WTC11 (cell line): ENCODE measurements around the gene CA10. TPM values are rescaled to one million over a fixed set of nuclear protein-coding genes. Genes with fewer than 3 reads are reported as not detected.

Experiments used
- ATAC-seq: fragments of 200-7000 bp; cut with Tn5 transposase; 2 replicates; pipeline ENCODE4 v1.10.0; 2021; ENCODE audit warnings: mild to moderate bottlenecking, moderate library complexity
- CTCF ChIA-PET: fragments of 300-600 bp; sonication (Branson Sonifier 250); formaldehyde crosslinking; loops from one replicate; lab custom pipeline; 2021; ENCODE audit warnings: antibody characterized with exemption; lab: Charles Lee
- POLR2A ChIA-PET: fragments of 350-600 bp; sonication (Branson Sonifier 250); formaldehyde crosslinking; loops from one replicate; lab custom pipeline; 2021; ENCODE audit warnings: antibody characterized with exemption; lab: Charles Lee
- DNase-seq: peaks from one replicate; pipeline ENCODE4 v3.0.0; 2021; ENCODE audit warnings: low spot score
- H3K27ac Mint-ChIP-seq: 2 replicates; pipeline ENCODE4 v1.8.0; 2021; ENCODE audit warnings: mixed read lengths
- H3K27me3 Mint-ChIP-seq: 2 replicates; pipeline ENCODE4 v1.8.0; 2021; ENCODE audit warnings: low read depth, mild to moderate bottlenecking, moderate library complexity, mixed read lengths
- H3K36me3 Mint-ChIP-seq: 2 replicates; pipeline ENCODE4 v1.8.0; 2021; ENCODE audit warnings: mixed read lengths
- H3K4me1 Mint-ChIP-seq: 2 replicates; pipeline ENCODE4 v1.8.0; 2022; ENCODE audit warnings: mixed read lengths
- H3K4me3 Mint-ChIP-seq: 2 replicates; pipeline ENCODE4 v1.8.0; 2021; ENCODE audit warnings: mild to moderate bottlenecking, moderate library complexity, mixed read lengths
- H3K9me3 Mint-ChIP-seq: 2 replicates; pipeline ENCODE4 v1.8.0; 2021; ENCODE audit warnings: mixed read lengths
- AR ChIP-seq: fragments of 250-450 bp; sonication (Bioruptor Pico); IDR thresholded peaks from 2 replicates; pipeline ENCODE4 v1.9.0; 2021; ENCODE audit warnings: mild to moderate bottlenecking
- CBFB ChIP-seq: sonication (generic); formaldehyde crosslinking; IDR thresholded peaks from 2 replicates; pipeline ENCODE4 v1.8.1; 2022; ENCODE audit warnings: mild to moderate bottlenecking, low read depth, missing genetic modification reagents
- E2F5 ChIP-seq: sonication (generic); formaldehyde crosslinking; IDR thresholded peaks from 2 replicates; pipeline ENCODE4 v1.8.1; 2022; ENCODE audit warnings: mild to moderate bottlenecking, moderate library complexity, missing genetic modification reagents
- EMX1 ChIP-seq: fragments of 250-450 bp; sonication (Bioruptor Pico); IDR thresholded peaks from 2 replicates; pipeline ENCODE4 v1.8.0; 2021; ENCODE audit warnings: mild to moderate bottlenecking
- ETV6 ChIP-seq: sonication (generic); formaldehyde crosslinking; IDR thresholded peaks from 2 replicates; pipeline ENCODE4 v1.8.1; 2022; ENCODE audit warnings: mild to moderate bottlenecking, missing genetic modification reagents
- FOXJ3 ChIP-seq: sonication (generic); formaldehyde crosslinking; IDR thresholded peaks from 2 replicates; pipeline ENCODE4 v1.9.0; 2021; ENCODE audit warnings: missing genetic modification reagents, mild to moderate bottlenecking, borderline replicate concordance
- HMGA2 ChIP-seq: fragments of 250-450 bp; sonication (Bioruptor Pico); IDR thresholded peaks from 2 replicates; pipeline ENCODE4 v1.4.0; 2021; ENCODE audit warnings: mild to moderate bottlenecking, moderate library complexity
- JAZF1 ChIP-seq: fragments of 250-450 bp; sonication (Bioruptor Pico); IDR thresholded peaks from 2 replicates; pipeline ENCODE4 v1.9.0; 2021; ENCODE audit warnings: moderate library complexity, mild to moderate bottlenecking, inconsistent platforms
- NFATC4 ChIP-seq: fragments of 250-450 bp; sonication (Bioruptor Pico); IDR thresholded peaks from 2 replicates; pipeline ENCODE4 v1.9.0; 2021; ENCODE audit warnings: mild to moderate bottlenecking
- NR3C1 ChIP-seq: sonication (generic); formaldehyde crosslinking; conservative IDR thresholded peaks from 2 replicates; pipeline ENCODE4 v1.8.1; 2023; ENCODE audit warnings: low read depth, mild to moderate bottlenecking, missing genetic modification reagents
- PRRX2 ChIP-seq: fragments of 250-450 bp; sonication (Bioruptor Pico); IDR thresholded peaks from 2 replicates; pipeline ENCODE4 v1.8.0; 2021; ENCODE audit warnings: mild to moderate bottlenecking
- RELA ChIP-seq: sonication (generic); formaldehyde crosslinking; IDR thresholded peaks from 2 replicates; pipeline ENCODE4 v1.8.1; 2022; ENCODE audit warnings: missing genetic modification reagents, mild to moderate bottlenecking, borderline replicate concordance
- RORB ChIP-seq: fragments of 250-450 bp; sonication (Bioruptor Pico); IDR thresholded peaks from 2 replicates; pipeline ENCODE4 v1.9.0; 2021; ENCODE audit warnings: mild to moderate bottlenecking
- SMAD3 ChIP-seq: sonication (generic); formaldehyde crosslinking; IDR thresholded peaks from 2 replicates; pipeline ENCODE4 v1.8.0; 2022; ENCODE audit warnings: missing genetic modification reagents, mild to moderate bottlenecking, borderline replicate concordance
- TCF7 ChIP-seq: sonication (generic); formaldehyde crosslinking; IDR thresholded peaks from 2 replicates; pipeline ENCODE4 v1.8.0; 2022; ENCODE audit warnings: mild to moderate bottlenecking, low read depth, missing genetic modification reagents, moderate library complexity
- USF1 ChIP-seq: sonication (generic); formaldehyde crosslinking; IDR thresholded peaks from 2 replicates; pipeline ENCODE4 v1.8.0; 2022; ENCODE audit warnings: mild to moderate bottlenecking, missing genetic modification reagents
- ZNF121 ChIP-seq: sonication (generic); formaldehyde crosslinking; IDR thresholded peaks from 2 replicates; pipeline ENCODE4 v1.8.0; 2023; ENCODE audit warnings: missing genetic modification reagents
- ZNF138 ChIP-seq: sonication (generic); formaldehyde crosslinking; conservative IDR thresholded peaks from 2 replicates; pipeline ENCODE4 v1.8.1; 2022; ENCODE audit warnings: mild to moderate bottlenecking, moderate library complexity, missing genetic modification reagents
- ZNF219 ChIP-seq: sonication (generic); formaldehyde crosslinking; IDR thresholded peaks from 2 replicates; pipeline ENCODE4 v1.8.0; 2023; ENCODE audit warnings: missing genetic modification reagents, mild to moderate bottlenecking, borderline replicate concordance
- ZNF281 ChIP-seq: sonication (generic); formaldehyde crosslinking; IDR thresholded peaks from 2 replicates; pipeline ENCODE4 v1.8.0; 2023; ENCODE audit warnings: mild to moderate bottlenecking, missing genetic modification reagents
- ZNF396 ChIP-seq: fragments of 250-450 bp; sonication (Bioruptor Pico); IDR thresholded peaks from 2 replicates; pipeline ENCODE4 v1.8.0; 2021; ENCODE audit warnings: mild to moderate bottlenecking, moderate library complexity, borderline replicate concordance
- ZNF423 ChIP-seq: fragments of 250-450 bp; sonication (Bioruptor Pico); IDR thresholded peaks from 2 replicates; pipeline ENCODE4 v2.1.2; 2022; ENCODE audit warnings: mild to moderate bottlenecking, moderate library complexity
- ZNF512 ChIP-seq: sonication (generic); formaldehyde crosslinking; IDR thresholded peaks from 2 replicates; pipeline ENCODE4 v1.8.1; 2022; ENCODE audit warnings: missing genetic modification reagents, borderline replicate concordance
- ZNF671 ChIP-seq: fragments of 250-450 bp; sonication (Bioruptor Pico); IDR thresholded peaks from 2 replicates; pipeline ENCODE4 v1.8.0; 2021; ENCODE audit warnings: mild to moderate bottlenecking
- total RNA-seq: library from RNA; stranded (reverse); gene quantifications from 3 replicates; pipeline ENCODE4 v1.2.3, GENCODE V29; 2021

CA10 gene
- total RNA-seq, 1 experiment from 2014 or later, result 0.90 TPM

- peaks cover 65% of the 10 kb centered on the region for H3K9me3 Mint-ChIP-seq
Observed at GRCh38 chr17:51845776-51846175, 312.7 kb downstream of the CA10 start.

GRCh38 chr17:51842763-51843162 lies 315.8 kb downstream of the CA10 start:
- Mint-ChIP-seq H3K36me3 (peaks cover 22% of the 10 kb centered on the region), H3K27me3 (no peaks in the 10 kb centered on the region), H3K4me1 (no peaks in the 10 kb centered on the region), H3K9me3 (peaks cover 61% of the 10 kb centered on the region), H3K4me3 (no peak overlapping the region), H3K27ac (no peak overlapping the region)
- TF ChIP-seq ZNF219 (CRISPR knock-in tag) (no peak), RORB (CRISPR knock-in tag) (no peak), HMGA2 (CRISPR knock-in tag) (no peak)
- ChIA-PET POLR2A (no interaction called here), CTCF (no interaction called here)
- DNase-seq (no peak), ATAC-seq (no peak)

More at GRCh38 chr17:51845776-51846175, 312.7 kb downstream of the CA10 start:
- DNase-seq, result no peak
- Mint-ChIP-seq H3K4me1 (no peaks in the 10 kb centered on the region), H3K36me3 (peaks cover 16% of the 10 kb centered on the region), H3K4me3 (no peak overlapping the region), H3K27ac (no peak overlapping the region), H3K27me3 (no peaks in the 10 kb centered on the region)
- ATAC-seq, result no peak
- ChIA-PET POLR2A (no interaction called here), CTCF (no interaction called here)
- no peak for TF ChIP-seq NR3C1 (CRISPR knock-in tag)
- no peak for TF ChIP-seq ZNF512 (CRISPR knock-in tag)
- TF ChIP-seq ZNF671 (CRISPR knock-in tag), result no peak
- no peak for TF ChIP-seq AR (CRISPR knock-in tag)
- no peak for TF ChIP-seq FOXJ3 (CRISPR knock-in tag)
- no peak for TF ChIP-seq USF1 (CRISPR knock-in tag)
- no peak for TF ChIP-seq PRRX2 (CRISPR knock-in tag)
- TF ChIP-seq ZNF138 (CRISPR knock-in tag), result no peak
- TF ChIP-seq ZNF121 (CRISPR knock-in tag), result no peak
- no peak for TF ChIP-seq RELA (CRISPR knock-in tag)
- TF ChIP-seq JAZF1 (CRISPR knock-in tag), result no peak

GRCh38 chr17:51841669-51842068 lies 316.8 kb downstream of the CA10 start:
- CTCF ChIA-PET, result no interaction called here
- no peak overlapping the region for H3K4me3 Mint-ChIP-seq

More at GRCh38 chr17:51841669-51842068, 316.8 kb downstream of the CA10 start:
- H3K36me3 Mint-ChIP-seq, result peaks cover 21% of the 10 kb centered on the region
- TF ChIP-seq ETV6 (CRISPR knock-in tag), result no peak
- TF ChIP-seq ZNF396 (CRISPR knock-in tag), result no peak
- no peak for TF ChIP-seq ZNF281
- no peak for TF ChIP-seq SMAD3
- no peak for TF ChIP-seq TCF7 (CRISPR knock-in tag)
- TF ChIP-seq E2F5 (CRISPR knock-in tag), result no peak
- TF ChIP-seq NFATC4 (CRISPR knock-in tag), result no peak
- no peak for TF ChIP-seq EMX1 (CRISPR knock-in tag)
- no peak for TF ChIP-seq CBFB
- TF ChIP-seq ZNF423 (CRISPR knock-in tag), result no peak
- TF ChIP-seq ZNF512 (CRISPR knock-in tag), result no peak
- peaks cover 65% of the 10 kb centered on the region for H3K9me3 Mint-ChIP-seq
- H3K27ac Mint-ChIP-seq, result no peak overlapping the region
- no peak for DNase-seq
- H3K27me3 Mint-ChIP-seq, result no peaks in the 10 kb centered on the region
- POLR2A ChIA-PET, result no interaction called here
- no peak for ATAC-seq
- no peaks in the 10 kb centered on the region for H3K4me1 Mint-ChIP-seq
